ENCODE data around the gene TRIM14. TPM values are rescaled to one million over a fixed set of nuclear protein-coding genes. Genes with fewer than 3 reads are reported as not detected.

TRIM14 gene
- total RNA-seq: 10 to 100 TPM; 21.0 to 39.2 (median 31.6) TPM

- Histone ChIP-seq H3K4me3 (peak within 1 kb of the TSS; percentile 69 to 90 (median 78)), H3K4me1 (peaks cover 6 to 60% (median 28%) of the 10 kb centered on the region in 3 donors), H3K27ac (peak within 1 kb of the TSS; percentile 89 to 94 (median 90)), H3K27me3 (no peaks in the 10 kb centered on the region), H3K9me3 (no peaks in the 10 kb centered on the region), H3K36me3 (peaks cover 0 to 19% (median 0%) of the 10 kb centered on the region in 3 donors)
- WGBS, 2 donors: 3 to 15% methylated on average over 6 to 18 of the region's 71 CpGs
- no peak for DNase-seq
- intact Hi-C loops (cut with DNase I): no loop called here
- TF ChIP-seq CTCF (IDR thresholded peaks at IDR 0.05): no peak
- TF ChIP-seq POLR2A (IDR thresholded peaks at IDR 0.05): peak in 2 of 4 donors; percentile 33 to 68
These were observed at the start of gene TRIM14 for GRCh38 chr9:98118640-98119601. Gene TRIM14, minus strand, starts transcription at chr9:98119222. Its CDS starts 34 bp downstream, at chr9:98119188.

GRCh38 chr9:98168153-98168780 lies 49.2 kb upstream of the TRIM14 start:
- Histone ChIP-seq H3K4me3 (no peak overlapping the region), H3K9me3 (no peaks in the 10 kb centered on the region), H3K36me3 (peaks cover 0 to 8% (median 0%) of the 10 kb centered on the region in 3 donors), H3K4me1 (peaks cover 10 to 66% (median 20%) of the 10 kb centered on the region in 3 donors), H3K27ac (no peak overlapping the region), H3K27me3 (no peaks in the 10 kb centered on the region)
- DNase-seq: no peak
- 45 to 62% methylated on average over 2 to 3 of the region's 3 CpGs for WGBS, 2 donors
- TF ChIP-seq CTCF (IDR thresholded peaks at IDR 0.05): no peak
- TF ChIP-seq POLR2A (IDR thresholded peaks at IDR 0.05): no peak
- intact Hi-C loops (cut with DNase I): no loop called here

GRCh38 chr9:98164912-98165311 lies 45.9 kb upstream of the TRIM14 start:
- H3K4me1 ChIP-seq: peaks cover 18 to 69% (median 25%) of the 10 kb centered on the region in 3 donors
- no peaks in the 10 kb centered on the region for H3K27me3 ChIP-seq
- no peak overlapping the region for H3K4me3 ChIP-seq
- no peaks in the 10 kb centered on the region for H3K36me3 ChIP-seq
- DNase-seq: no peak
- intact Hi-C loops (cut with DNase I): no loop called here
- WGBS, 2 donors: 79 to 91% methylated on average over 2 to 6 of the region's 7 CpGs
- H3K9me3 ChIP-seq: no peaks in the 10 kb centered on the region
- TF ChIP-seq CTCF (IDR thresholded peaks at IDR 0.05) (no peak), POLR2A (IDR thresholded peaks at IDR 0.05) (no peak)
- H3K27ac ChIP-seq: no peak overlapping the region

GRCh38 chr9:98162613-98163012 lies 43.6 kb upstream of the TRIM14 start:
- H3K27ac ChIP-seq: peak overlapping the region; percentile 68 to 85 (median 76)
- 44 to 50% methylated on average over 5 to 12 of the region's 12 CpGs for WGBS, 2 donors
- intact Hi-C loops (cut with DNase I): no loop called here

More at GRCh38 chr9:98162613-98163012, 43.6 kb upstream of the TRIM14 start:
- no peak for DNase-seq
- TF ChIP-seq POLR2A (IDR thresholded peaks at IDR 0.05) (no peak), CTCF (IDR thresholded peaks at IDR 0.05) (no peak)
- H3K4me1 ChIP-seq: peaks cover 12 to 74% (median 13%) of the 10 kb centered on the region in 3 donors
- H3K9me3 ChIP-seq: no peaks in the 10 kb centered on the region
- H3K27me3 ChIP-seq: no peaks in the 10 kb centered on the region
- peaks cover 0 to under 1% (median 0%) of the 10 kb centered on the region in 3 donors for H3K36me3 ChIP-seq
- H3K4me3 ChIP-seq: no peak overlapping the region

Measured in esophagus squamous epithelium (tissue), 5 donors.